A549 treated with dexamethasone at 1 μM for 4 hours (cell line): ENCODE measurements around the gene ACTR1B. TPM values are rescaled to one million over a fixed set of nuclear protein-coding genes. Genes with fewer than 3 reads are reported as not detected.

Source experiments
- total RNA-seq: library from RNA; stranded (reverse); fragments of 200-300 nt; extraction: Qiagen RNA extraction; gene quantifications from 5 replicates; pipeline ENCODE4 v1.2.3, GENCODE V29; 2022

Gene ACTR1B
- total RNA-seq: 32.4 to 40.8 TPM (median 37.5 TPM) in 5 replicates

GRCh38 chr2:97663962-97664635 is at the start of gene ACTR1B:
ACTR1B (minus strand) TSS chr2:97664044; CDS start chr2:97663890, 154 bp downstream.

GRCh38 chr2:97669448-97669847 is 5.6 kb upstream of the ACTR1B start, which contains the start of gene C2orf92:
C2orf92 (plus strand) TSS chr2:97669713; CDS start chr2:97669789, 76 bp downstream.

GRCh38 chr2:97645695-97646629 is 17.9 kb downstream of the ACTR1B start, which contains the start of gene COX5B:
COX5B (plus strand) TSS chr2:97646062; CDS start chr2:97646087, 25 bp downstream.

Other genes with a start within 250 kb of the ACTR1B start
- 4.0 to 6.4 TPM (median 5.6 TPM) in 5 replicates for gene ANKRD36B, start 74.2 kb downstream of the ACTR1B start, total RNA-seq
- gene COX5B, start 18.0 kb downstream of the ACTR1B start, total RNA-seq: 254 to 291 TPM (median 280 TPM) in 5 replicates
- 0.26 to 0.77 TPM (median 0.59 TPM) in 5 replicates for gene C2orf92, start 5.7 kb upstream of the ACTR1B start, total RNA-seq
- gene ZAP70, start 49.5 kb upstream of the ACTR1B start, total RNA-seq: 0.09 to 0.19 TPM in 2 of 5 replicates, not detected in the others